Fibroblast of lung (primary cell): ENCODE results near the gene PANK1. TPM values are rescaled to one million over a fixed set of nuclear protein-coding genes. Genes with fewer than 3 reads are reported as not detected.

Experiments
- DNase-seq, 2 donors: peaks; one replicate each; pipeline versions ENCODE4 v3.0.0 to v3.0.0-alpha.2; 2010; ENCODE audit warnings: low read depth in 2 of 2
- H2AFZ ChIP-seq: 2 replicates; pipeline ENCODE4 v1.5.1; 2012; ENCODE audit warnings: low read length, control low read depth, inconsistent platforms
- H3K27ac ChIP-seq: 2 replicates; pipeline ENCODE4 v1.5.1; 2011; ENCODE audit warnings: low read length, control low read depth; ENCODE audit not compliant: insufficient read depth
- H3K27me3 ChIP-seq: 2 replicates; pipeline ENCODE4 v1.5.1; 2011; ENCODE audit warnings: mild to moderate bottlenecking, low read length; ENCODE audit not compliant: control insufficient read depth, insufficient read depth
- H3K36me3 ChIP-seq: 2 replicates; pipeline ENCODE4 v1.5.1; 2011; ENCODE audit warnings: low read length; ENCODE audit not compliant: control insufficient read depth, insufficient read depth
- H3K4me1 ChIP-seq: 2 replicates; pipeline ENCODE4 v1.5.1; 2011; ENCODE audit warnings: low read length; ENCODE audit not compliant: control insufficient read depth, insufficient read depth; ENCODE audit errors: extremely low read depth
- H3K4me2 ChIP-seq: 2 replicates; pipeline ENCODE4 v1.5.1; 2011; ENCODE audit warnings: low read length, control low read depth; ENCODE audit not compliant: insufficient read depth; ENCODE audit errors: extremely low read depth
- H3K4me3 ChIP-seq, 4 experiments: fragments of 200-600 bp in 1 of 4; sonication (generic) in 1 of 4; replicated peaks in 1 of 4; 2 replicates each; pipeline ENCODE4 v1.5.1; 2011 to 2016; ENCODE audit warnings: low read length in 4 of 4, low read depth in 3 of 4, mild to moderate bottlenecking in 3 of 4, control low read depth in 2 of 4, inconsistent platforms in 1 of 4, mixed read lengths in 1 of 4; ENCODE audit not compliant: insufficient read depth in 1 of 4; ENCODE audit errors: control extremely low read depth in 1 of 4
- H3K79me2 ChIP-seq: 2 replicates; pipeline ENCODE4 v1.5.1; 2012; ENCODE audit warnings: mild to moderate bottlenecking, low read length, inconsistent platforms; ENCODE audit not compliant: control insufficient read depth, insufficient read depth
- H3K9ac ChIP-seq: 2 replicates; pipeline ENCODE4 v1.5.1; 2011; ENCODE audit warnings: mild to moderate bottlenecking, low read length, control low read depth; ENCODE audit not compliant: insufficient read depth
- H3K9me3 ChIP-seq: 2 replicates; pipeline ENCODE4 v1.5.1; 2012; ENCODE audit warnings: low read depth, low read length; ENCODE audit not compliant: control insufficient read depth, insufficient read depth
- H4K20me1 ChIP-seq: 2 replicates; pipeline ENCODE4 v1.5.1; 2011; ENCODE audit warnings: low read length; ENCODE audit not compliant: control insufficient read depth, insufficient read depth; ENCODE audit errors: extremely low read depth
- CTCF ChIP-seq, 2 donors: IDR thresholded peaks in 1 of 2; conservative IDR thresholded peaks in 1 of 2; 1 replicate in 1 of 2; 2 replicates in 1 of 2; pipeline ENCODE4 v1.5.1; 2011 to 2012; ENCODE audit warnings: low read length in 2 of 2, control low read depth in 1 of 2, inconsistent platforms in 1 of 2, low read depth in 1 of 2, mild to moderate bottlenecking in 1 of 2
- EZH2 ChIP-seq: IDR thresholded peaks from 2 replicates; pipeline ENCODE4 v1.5.1; 2012; ENCODE audit warnings: low read length, control low read depth, mild to moderate bottlenecking; ENCODE audit errors: missing control alignments
- polyA plus RNA-seq, 2 donors: library from polyadenylated mRNA; depleted of rRNA in 1 of 2; stranded (reverse) in 1 of 2; unstranded in 1 of 2; fragments of >200 nt; gene quantifications; 2 replicates each; pipeline ENCODE4 v1.2.1, GENCODE V29; 2011 to 2012; ENCODE audit warnings: missing spikeins in 1 of 2
- total RNA-seq: library from RNA; depleted of rRNA; stranded (reverse); fragments of >200 nt; gene quantifications from 2 replicates; pipeline ENCODE4 v1.2.1, GENCODE V29; 2014

The PANK1 gene
- total and polyA plus RNA-seq, 2 donors (not counting 1 experiment from before 2014, with no cell fraction given): 5.3 to 9.2 TPM

- no peaks in the 10 kb centered on the region for H3K36me3 ChIP-seq
- H3K4me1 ChIP-seq: no peaks in the 10 kb centered on the region
- DNase-seq: no peak
- no peaks in the 10 kb centered on the region for H4K20me1 ChIP-seq
- H3K4me3 ChIP-seq: no peak overlapping the region
- no peak overlapping the region for H3K4me2 ChIP-seq
- TF ChIP-seq CTCF (conservative IDR thresholded peaks at IDR 0.05 in 1 of 2, IDR thresholded peaks at IDR 0.05 in 1 of 2; ENCODE audit: low read depth in 1 of 2, low read length in 2 of 2) (no peak), EZH2 (no peak)
- H3K9me3 ChIP-seq: no peaks in the 10 kb centered on the region
- H3K27ac ChIP-seq: no peak overlapping the region
- H3K27me3 ChIP-seq: no peaks in the 10 kb centered on the region
- no peaks in the 10 kb centered on the region for H3K79me2 ChIP-seq
- H3K9ac ChIP-seq: no peak overlapping the region
- no peak overlapping the region for H2AFZ ChIP-seq
Measured at GRCh38 chr10:89615112-89615511, 29.9 kb downstream of the PANK1 start.

- no peaks in the 10 kb centered on the region for H3K27me3 ChIP-seq
- no peak overlapping the region for H3K9ac ChIP-seq
- no peaks in the 10 kb centered on the region for H3K9me3 ChIP-seq
- no peak overlapping the region for H3K4me2 ChIP-seq
- no peak for DNase-seq
- no peaks in the 10 kb centered on the region for H3K36me3 ChIP-seq
- no peak for TF ChIP-seq CTCF (conservative IDR thresholded peaks at IDR 0.05 in 1 of 2, IDR thresholded peaks at IDR 0.05 in 1 of 2; ENCODE audit: low read depth in 1 of 2, low read length in 2 of 2)
- no peak for TF ChIP-seq EZH2
- H2AFZ ChIP-seq: no peak overlapping the region
- H3K27ac ChIP-seq: no peak overlapping the region
- H3K4me3 ChIP-seq: no peak overlapping the region
- no peaks in the 10 kb centered on the region for H3K79me2 ChIP-seq
- H3K4me1 ChIP-seq: no peaks in the 10 kb centered on the region
- no peaks in the 10 kb centered on the region for H4K20me1 ChIP-seq
Measured at GRCh38 chr10:89613582-89613981, 31.5 kb downstream of the PANK1 start.

GRCh38 chr10:89611282-89611681, 33.8 kb downstream of the PANK1 start:
- no peak overlapping the region for H3K4me3 ChIP-seq
- no peak overlapping the region for H3K27ac ChIP-seq
- no peak overlapping the region for H3K9ac ChIP-seq
- DNase-seq: no peak
- H3K4me1 ChIP-seq: no peaks in the 10 kb centered on the region
- no peak overlapping the region for H3K4me2 ChIP-seq
- H2AFZ ChIP-seq: no peak overlapping the region
- no peaks in the 10 kb centered on the region for H3K79me2 ChIP-seq
- H4K20me1 ChIP-seq: no peaks in the 10 kb centered on the region
- H3K27me3 ChIP-seq: no peaks in the 10 kb centered on the region
- TF ChIP-seq EZH2: no peak
- H3K9me3 ChIP-seq: no peaks in the 10 kb centered on the region
- H3K36me3 ChIP-seq: no peaks in the 10 kb centered on the region
